ENCODE data around the gene SNX2.

DNA sequence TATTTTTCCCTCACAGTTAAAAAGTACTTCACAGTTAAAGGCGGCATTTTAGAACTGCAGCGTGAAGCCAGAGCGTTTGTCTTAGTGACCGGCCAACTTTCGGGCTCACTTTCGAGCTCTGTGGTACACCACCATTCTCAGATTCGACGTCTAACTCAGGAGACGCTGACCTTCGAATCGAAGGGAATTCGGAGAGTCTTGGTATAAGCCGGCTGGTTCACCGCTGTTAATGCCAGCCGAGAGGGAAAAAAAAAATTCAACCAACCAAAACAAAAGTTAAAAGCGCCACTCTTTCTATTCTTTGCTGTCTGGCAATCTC lies 70.0 kb downstream of the SNX2 start:
- no peak for TF ChIP-seq POLR2A (IDR thresholded peaks at IDR 0.05)
- TF ChIP-seq, protein P1, sequence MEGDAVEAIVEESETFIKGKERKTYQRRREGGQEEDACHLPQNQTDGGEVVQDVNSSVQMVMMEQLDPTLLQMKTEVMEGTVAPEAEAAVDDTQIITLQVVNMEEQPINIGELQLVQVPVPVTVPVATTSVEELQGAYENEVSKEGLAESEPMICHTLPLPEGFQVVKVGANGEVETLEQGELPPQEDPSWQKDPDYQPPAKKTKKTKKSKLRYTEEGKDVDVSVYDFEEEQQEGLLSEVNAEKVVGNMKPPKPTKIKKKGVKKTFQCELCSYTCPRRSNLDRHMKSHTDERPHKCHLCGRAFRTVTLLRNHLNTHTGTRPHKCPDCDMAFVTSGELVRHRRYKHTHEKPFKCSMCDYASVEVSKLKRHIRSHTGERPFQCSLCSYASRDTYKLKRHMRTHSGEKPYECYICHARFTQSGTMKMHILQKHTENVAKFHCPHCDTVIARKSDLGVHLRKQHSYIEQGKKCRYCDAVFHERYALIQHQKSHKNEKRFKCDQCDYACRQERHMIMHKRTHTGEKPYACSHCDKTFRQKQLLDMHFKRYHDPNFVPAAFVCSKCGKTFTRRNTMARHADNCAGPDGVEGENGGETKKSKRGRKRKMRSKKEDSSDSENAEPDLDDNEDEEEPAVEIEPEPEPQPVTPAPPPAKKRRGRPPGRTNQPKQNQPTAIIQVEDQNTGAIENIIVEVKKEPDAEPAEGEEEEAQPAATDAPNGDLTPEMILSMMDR (IDR thresholded peaks at IDR 0.05): no peak
